ENCODE data around the gene BMP7. TPM values are rescaled to one million over a fixed set of nuclear protein-coding genes. Genes with fewer than 3 reads are reported as not detected.

Gene BMP7
- total and polyA plus RNA-seq, 2 of the 8 experiments (the other 6 are each of a cell fraction or from before 2014, with no cell fraction given), result 9.2 to 14.7 TPM

DNA sequence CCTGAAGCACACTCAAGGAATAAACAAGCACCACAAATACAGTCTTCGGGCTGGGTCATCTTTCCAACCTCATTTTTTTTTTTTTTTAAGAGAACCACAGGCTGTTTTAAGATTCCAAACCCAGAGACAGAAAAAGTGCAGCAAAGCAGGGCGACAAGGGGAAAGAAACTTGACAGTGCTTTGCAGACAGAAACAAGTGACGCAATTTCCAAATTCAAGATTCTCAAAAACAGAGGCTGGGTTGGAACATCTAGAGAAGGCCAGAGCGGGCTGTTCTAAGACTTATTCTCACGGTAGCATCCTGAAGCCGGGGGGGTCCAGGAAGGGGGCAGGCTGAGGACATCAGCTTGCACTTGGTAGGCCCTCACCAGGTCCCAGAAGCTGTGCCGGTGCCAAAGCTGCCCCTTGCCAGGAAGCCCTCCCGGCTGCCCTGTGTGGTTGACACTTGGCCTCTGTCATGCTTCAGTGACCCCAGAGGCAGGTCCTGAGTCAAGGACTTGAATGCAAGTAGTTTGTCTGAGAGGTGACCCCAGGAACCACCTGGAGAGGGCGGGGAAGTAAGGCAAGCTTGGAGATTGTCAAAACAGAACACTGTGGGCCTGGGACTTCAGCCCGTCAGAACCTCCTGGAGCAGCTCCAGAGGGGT lies 50.5 kb downstream of the BMP7 start:
- H2BK5ac ChIP-seq (ENCODE audit: low read depth, low read length), result no peak overlapping the region
- TF ChIP-seq RFX5 (IDR thresholded peaks at IDR 0.05; ENCODE audit: borderline replicate concordance, low read depth, low read length), result no peak
- no peak for TF ChIP-seq GTF2F1 (IDR thresholded peaks at IDR 0.05; ENCODE audit: borderline replicate concordance, low read depth, low read length)
- TF ChIP-seq, protein P1, sequence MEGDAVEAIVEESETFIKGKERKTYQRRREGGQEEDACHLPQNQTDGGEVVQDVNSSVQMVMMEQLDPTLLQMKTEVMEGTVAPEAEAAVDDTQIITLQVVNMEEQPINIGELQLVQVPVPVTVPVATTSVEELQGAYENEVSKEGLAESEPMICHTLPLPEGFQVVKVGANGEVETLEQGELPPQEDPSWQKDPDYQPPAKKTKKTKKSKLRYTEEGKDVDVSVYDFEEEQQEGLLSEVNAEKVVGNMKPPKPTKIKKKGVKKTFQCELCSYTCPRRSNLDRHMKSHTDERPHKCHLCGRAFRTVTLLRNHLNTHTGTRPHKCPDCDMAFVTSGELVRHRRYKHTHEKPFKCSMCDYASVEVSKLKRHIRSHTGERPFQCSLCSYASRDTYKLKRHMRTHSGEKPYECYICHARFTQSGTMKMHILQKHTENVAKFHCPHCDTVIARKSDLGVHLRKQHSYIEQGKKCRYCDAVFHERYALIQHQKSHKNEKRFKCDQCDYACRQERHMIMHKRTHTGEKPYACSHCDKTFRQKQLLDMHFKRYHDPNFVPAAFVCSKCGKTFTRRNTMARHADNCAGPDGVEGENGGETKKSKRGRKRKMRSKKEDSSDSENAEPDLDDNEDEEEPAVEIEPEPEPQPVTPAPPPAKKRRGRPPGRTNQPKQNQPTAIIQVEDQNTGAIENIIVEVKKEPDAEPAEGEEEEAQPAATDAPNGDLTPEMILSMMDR (IDR thresholded peaks at IDR 0.05; ENCODE audit: control extremely low read depth in 1 of 3, insufficient read depth in 1 of 3, low read depth in 1 of 3, low read length in 3 of 3), result no peak
- no peak for TF ChIP-seq MAFK (IDR thresholded peaks at IDR 0.05; ENCODE audit: low read depth, low read length)
- no peak for TF ChIP-seq BCL11A (IDR thresholded peaks at IDR 0.05; ENCODE audit: low read depth in 2 of 2, low read length in 2 of 2)
- no peak for TF ChIP-seq NRF1 (IDR thresholded peaks at IDR 0.05; ENCODE audit: low read depth, low read length)
- no peak for TF ChIP-seq EZH2 (IDR thresholded peaks at IDR 0.05; ENCODE audit: low read depth, low read length, severe bottlenecking)
- TF ChIP-seq ZNF274 (IDR thresholded peaks at IDR 0.05; ENCODE audit: borderline replicate concordance, extremely low read depth, low read length), result no peak
- TF ChIP-seq HDAC2 (IDR thresholded peaks at IDR 0.05; ENCODE audit: borderline replicate concordance in 1 of 2, low read depth in 2 of 2, low read length in 2 of 2), result no peak
- no peak for TF ChIP-seq SUZ12 (IDR thresholded peaks at IDR 0.05; ENCODE audit: low read length)

More for the DNA sequence above, 50.5 kb downstream of the BMP7 start:
- DNase-seq (ENCODE audit: low read depth in 1 of 2, low spot score in 2 of 2), result no peak
- Histone ChIP-seq H4K20me1 (replicated peaks in 1 of 2; ENCODE audit: control insufficient read depth in 1 of 2, insufficient read depth in 2 of 2, low read length in 2 of 2) (no peaks in the 10 kb centered on the region), H2BK20ac (ENCODE audit: low read length) (no peak overlapping the region), H3K27ac (ENCODE audit: low read depth, low read length) (no peak overlapping the region), H3K18ac (ENCODE audit: extremely low read depth, low read length) (no peak overlapping the region), H3K9ac (replicated peaks in 1 of 4; ENCODE audit: extremely low read depth in 1 of 4, low read depth in 3 of 4, low read length in 3 of 4) (no peak overlapping the region), H3K4ac (replicated peaks; ENCODE audit: insufficient read length, low read depth, low read length) (no peak overlapping the region), H2AK5ac (ENCODE audit: low read depth, low read length) (no peak overlapping the region), H3K4me2 (ENCODE audit: insufficient read depth in 1 of 2, low read depth in 2 of 2, low read length in 2 of 2) (no peak overlapping the region), H2AFZ (ENCODE audit: low read length) (no peak overlapping the region), H3K4me3 (ENCODE audit: extremely low read depth in 1 of 4, insufficient read depth in 2 of 4, low read depth in 3 of 4, low read length in 4 of 4) (no peak overlapping the region), H3K36me3 (ENCODE audit: control insufficient read depth in 2 of 4, insufficient read depth in 4 of 4, low read length in 3 of 4) (peaks cover 0 to 7% (median 0%) of the 10 kb centered on the region in 4 experiments; a peak in 4 of 8 replicates), H3K79me2 (ENCODE audit: control insufficient read depth in 1 of 2, insufficient read depth in 2 of 2, low read length in 2 of 2) (no peaks in the 10 kb centered on the region), H4K5ac (ENCODE audit: insufficient read length, low read depth, low read length) (no peak overlapping the region), H2BK12ac (ENCODE audit: low read depth, low read length) (no peak overlapping the region), H3K79me1 (ENCODE audit: low read depth, low read length) (no peaks in the 10 kb centered on the region), H3K23ac (ENCODE audit: insufficient read length) (no peak overlapping the region), H3K27me3 (replicated peaks in 1 of 4; ENCODE audit: control insufficient read depth in 3 of 4, extremely low read depth in 1 of 4, insufficient read depth in 3 of 4, low read length in 3 of 4) (peaks cover 0 to 5% (median 2%) of the 10 kb centered on the region in 4 experiments; a peak in 2 of 7 replicates), H2BK120ac (replicated peaks; ENCODE audit: low read depth, low read length) (no peak overlapping the region), H4K91ac (replicated peaks; ENCODE audit: insufficient read length, low read length) (no peak overlapping the region), H3K14ac (ENCODE audit: insufficient read length) (no peak overlapping the region), H2BK15ac (ENCODE audit: low read length) (no peak overlapping the region), H4K8ac (ENCODE audit: extremely low read depth, insufficient read depth, low read length) (no peak overlapping the region), H3K4me1 (replicated peaks in 1 of 4; ENCODE audit: control insufficient read depth in 3 of 4, insufficient read depth in 4 of 4, low read length in 3 of 4) (peaks cover 0 to 20% (median 14%) of the 10 kb centered on the region in 4 experiments; a peak in 6 of 7 replicates), H3K9me3 (ENCODE audit: insufficient read depth in 2 of 2, low read depth in 1 of 2, low read length in 1 of 2) (no peaks in the 10 kb centered on the region), H3K23me2 (ENCODE audit: low read depth, low read length) (peaks cover 9% of the 10 kb centered on the region; the same call in 1 of the 2 replicates), H3K56ac (replicated peaks; ENCODE audit: insufficient read length, low read depth, low read length) (no peak overlapping the region)
- FAIRE-seq, result no peak
- WGBS, 2 experiments (ENCODE audit: extremely low coverage in 1 of 2, insufficient coverage in 1 of 2, insufficient read length in 1 of 2, insufficient replicate concordance in 2 of 2, low coverage in 1 of 2, low lambda C conversion rate in 2 of 2, missing lambda C conversion rate in 1 of 2), result 90% methylated on average over 10 of the region's 10 CpGs; no CpG with 5 or more reads in 1 of the 2 experiments
- CTCF ChIA-PET (ENCODE audit: partially characterized antibody), result interaction anchor here (0.6 to 1.7 kb wide), 3 partner anchors 12 to 114 kb away, joined by 3 to 5 read pairs (median 3); partner anchors contain the start of gene SPO11
- POLR2A ChIA-PET (ENCODE audit: partially characterized antibody), result no interaction called here

All from H1 (cell line).